ENCODE measurements around the gene SLC10A6. TPM values are rescaled to one million over a fixed set of nuclear protein-coding genes. Genes with fewer than 3 reads are reported as not detected.

SLC10A6 gene, protein sequence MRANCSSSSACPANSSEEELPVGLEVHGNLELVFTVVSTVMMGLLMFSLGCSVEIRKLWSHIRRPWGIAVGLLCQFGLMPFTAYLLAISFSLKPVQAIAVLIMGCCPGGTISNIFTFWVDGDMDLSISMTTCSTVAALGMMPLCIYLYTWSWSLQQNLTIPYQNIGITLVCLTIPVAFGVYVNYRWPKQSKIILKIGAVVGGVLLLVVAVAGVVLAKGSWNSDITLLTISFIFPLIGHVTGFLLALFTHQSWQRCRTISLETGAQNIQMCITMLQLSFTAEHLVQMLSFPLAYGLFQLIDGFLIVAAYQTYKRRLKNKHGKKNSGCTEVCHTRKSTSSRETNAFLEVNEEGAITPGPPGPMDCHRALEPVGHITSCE
- total RNA-seq, result under 0.01 TPM in 1 of 2 replicates, not detected in the other

DNA sequence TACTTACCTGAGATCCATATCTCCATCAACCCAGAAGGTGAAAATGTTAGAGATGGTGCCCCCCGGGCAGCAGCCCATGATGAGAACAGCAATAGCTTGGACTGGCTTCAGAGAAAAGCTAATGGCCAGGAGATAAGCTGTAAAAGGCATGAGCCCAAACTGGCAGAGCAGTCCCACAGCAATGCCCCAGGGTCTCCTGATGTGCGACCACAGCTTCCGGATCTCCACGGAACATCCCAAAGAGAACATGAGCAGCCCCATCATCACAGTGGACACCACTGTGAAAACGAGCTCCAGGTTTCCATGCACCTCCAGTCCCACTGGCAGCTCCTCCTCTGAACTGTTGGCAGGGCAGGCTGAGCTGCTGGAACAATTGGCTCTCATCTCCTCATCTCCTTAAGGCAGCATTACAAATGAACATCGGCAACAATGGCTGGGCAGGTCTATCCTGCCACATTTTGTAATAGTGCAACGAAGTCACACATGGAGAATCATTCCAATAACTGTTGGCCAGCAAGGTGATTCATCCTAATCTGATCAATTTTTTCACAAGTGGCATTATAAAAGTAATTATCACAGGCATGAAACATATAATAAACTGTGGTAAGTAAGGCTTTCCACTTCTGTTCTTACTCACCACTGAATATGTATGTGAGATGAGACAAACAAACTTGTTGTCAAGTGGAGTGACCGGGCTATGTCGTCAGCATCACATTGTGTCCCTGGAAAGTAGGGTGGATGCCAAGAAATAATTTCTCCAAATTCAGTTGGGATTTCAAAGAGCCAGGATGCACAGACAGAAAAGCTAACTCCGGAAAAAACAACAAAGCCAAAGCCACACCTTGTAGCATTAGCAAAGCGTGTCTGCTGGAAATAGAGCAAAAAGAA lies at the start of gene SLC10A6:
SLC10A6 (minus strand) TSS at position 653 of the 888 bp plus-strand sequence; CDS start at position 384, 269 bp downstream.

DNA sequence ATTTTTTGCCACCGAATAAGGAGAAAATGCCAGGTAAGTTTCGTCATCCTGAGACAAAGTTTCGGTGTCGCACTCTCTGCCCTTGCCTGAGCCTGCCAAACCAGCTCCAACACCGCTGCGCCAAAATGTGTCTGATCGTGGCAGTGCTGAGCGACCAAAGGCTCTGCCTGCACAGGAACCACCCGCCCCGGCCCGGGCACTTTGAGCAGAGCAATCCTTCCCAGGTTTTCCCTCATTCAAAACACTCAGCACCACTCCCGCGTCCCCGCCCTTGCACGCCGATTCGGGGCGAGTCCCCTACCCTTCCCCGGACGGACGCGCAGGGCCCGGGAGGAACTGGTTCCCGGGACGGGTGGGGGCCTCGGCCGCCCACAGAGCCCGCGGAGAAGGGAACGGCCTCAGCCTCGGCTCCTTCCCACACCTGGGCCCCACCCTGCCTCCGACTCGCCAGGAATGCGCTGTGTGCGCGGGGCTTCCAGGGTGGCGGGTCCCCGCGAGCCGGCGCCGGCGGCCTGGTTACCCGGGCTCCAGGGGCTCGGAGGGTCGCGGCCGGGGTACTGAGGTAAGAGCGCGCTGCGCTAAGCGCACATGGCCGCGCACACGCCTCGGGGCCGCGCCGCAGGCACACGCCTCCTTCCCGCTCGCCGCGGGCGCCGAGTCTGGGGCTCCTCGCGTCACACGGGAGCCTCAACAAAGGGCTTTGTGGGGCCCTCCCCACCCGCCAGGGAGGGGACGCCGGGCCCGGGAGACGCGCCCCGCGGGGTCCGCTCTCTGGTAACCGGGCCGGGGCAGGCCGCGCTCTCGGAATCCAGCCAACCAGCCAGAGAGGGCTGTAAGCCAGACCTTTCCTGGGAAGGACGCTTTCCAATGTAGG lies 42.8 kb upstream of the SLC10A6 start, which contains the start of gene C4orf36:
C4orf36 (minus strand) TSS at position 661 of the 874 bp plus-strand sequence. CDS start 902 bp downstream, outside the sequence.

Other genes starting within 250 kb of the SLC10A6 start
- gene C4orf36, start 43.0 kb upstream of the SLC10A6 start, total RNA-seq, result 0.39 TPM in 1 of 2 replicates, not detected in the other
- gene AFF1, start 85.6 kb upstream of the SLC10A6 start, total RNA-seq, result 14.9 and 18.4 TPM in 2 replicates